SJCRH30 (cell line): ENCODE results near the gene SUSD4. TPM values are rescaled to one million over a fixed set of nuclear protein-coding genes. Genes with fewer than 3 reads are reported as not detected.

Experiments used
- DNase-seq, 2 experiments: peaks; one replicate each; pipeline ENCODE4 v3.0.0-alpha.2; 2015 to 2020
- H3K27ac ChIP-seq: fragments of 250-450 bp; sonication (Bioruptor Pico); 2 replicates; pipeline ENCODE4 v1.5.1; 2020; ENCODE audit warnings: mild to moderate bottlenecking, moderate library complexity
- H3K27me3 ChIP-seq: fragments of 250-450 bp; sonication (Bioruptor Pico); 2 replicates; pipeline ENCODE4 v1.5.1; 2020; ENCODE audit warnings: mild to moderate bottlenecking, moderate library complexity
- H3K36me3 ChIP-seq: fragments of 250-450 bp; sonication (Bioruptor Pico); 2 replicates; pipeline ENCODE4 v1.5.1; 2020; ENCODE audit warnings: mild to moderate bottlenecking, moderate library complexity
- H3K4me1 ChIP-seq: fragments of 250-450 bp; sonication (Bioruptor Pico); 2 replicates; pipeline ENCODE4 v1.5.1; 2020; ENCODE audit warnings: mild to moderate bottlenecking, moderate library complexity
- H3K4me3 ChIP-seq: fragments of 250-450 bp; sonication (Bioruptor Pico); 2 replicates; pipeline ENCODE4 v1.5.1; 2020; ENCODE audit warnings: mild to moderate bottlenecking, moderate library complexity
- H3K9me3 ChIP-seq: fragments of 250-450 bp; sonication (Bioruptor Pico); replicated peaks from 2 replicates; pipeline ENCODE4 v1.5.1; 2020; ENCODE audit warnings: mild to moderate bottlenecking, moderate library complexity
- total RNA-seq: library from RNA; depleted of rRNA; stranded (reverse); fragments of >200 nt; shearing (Covaris generic); gene quantifications from 2 replicates; pipeline ENCODE4 v1.2.3, GENCODE V29; 2014

Gene SUSD4
- total RNA-seq, 1 experiment from 2014 or later: 5.2 TPM

GRCh38 chr1:223209992-223210787 lies 153.8 kb downstream of the SUSD4 start:
- no peak for DNase-seq
- Histone ChIP-seq H3K4me3 (no peak overlapping the region), H3K36me3 (no peaks in the 10 kb centered on the region), H3K27ac (no peak overlapping the region; the same call in 1 of the 2 replicates), H3K27me3 (no peaks in the 10 kb centered on the region), H3K4me1 (peaks cover 37% of the 10 kb centered on the region), H3K9me3 (no peaks in the 10 kb centered on the region)

- no peaks in the 10 kb centered on the region for H3K9me3 ChIP-seq
- peak overlapping the region; percentile 46 for H3K4me3 ChIP-seq
- H3K27me3 ChIP-seq: no peaks in the 10 kb centered on the region
- peaks cover 37% of the 10 kb centered on the region for H3K4me1 ChIP-seq
- H3K36me3 ChIP-seq: no peaks in the 10 kb centered on the region
- peak overlapping the region; percentile 100 for H3K27ac ChIP-seq
- peak in 1 of 2 experiments; percentile 16 for DNase-seq
Measured at GRCh38 chr1:223209293-223209898, 154.6 kb downstream of the SUSD4 start.

DNA sequence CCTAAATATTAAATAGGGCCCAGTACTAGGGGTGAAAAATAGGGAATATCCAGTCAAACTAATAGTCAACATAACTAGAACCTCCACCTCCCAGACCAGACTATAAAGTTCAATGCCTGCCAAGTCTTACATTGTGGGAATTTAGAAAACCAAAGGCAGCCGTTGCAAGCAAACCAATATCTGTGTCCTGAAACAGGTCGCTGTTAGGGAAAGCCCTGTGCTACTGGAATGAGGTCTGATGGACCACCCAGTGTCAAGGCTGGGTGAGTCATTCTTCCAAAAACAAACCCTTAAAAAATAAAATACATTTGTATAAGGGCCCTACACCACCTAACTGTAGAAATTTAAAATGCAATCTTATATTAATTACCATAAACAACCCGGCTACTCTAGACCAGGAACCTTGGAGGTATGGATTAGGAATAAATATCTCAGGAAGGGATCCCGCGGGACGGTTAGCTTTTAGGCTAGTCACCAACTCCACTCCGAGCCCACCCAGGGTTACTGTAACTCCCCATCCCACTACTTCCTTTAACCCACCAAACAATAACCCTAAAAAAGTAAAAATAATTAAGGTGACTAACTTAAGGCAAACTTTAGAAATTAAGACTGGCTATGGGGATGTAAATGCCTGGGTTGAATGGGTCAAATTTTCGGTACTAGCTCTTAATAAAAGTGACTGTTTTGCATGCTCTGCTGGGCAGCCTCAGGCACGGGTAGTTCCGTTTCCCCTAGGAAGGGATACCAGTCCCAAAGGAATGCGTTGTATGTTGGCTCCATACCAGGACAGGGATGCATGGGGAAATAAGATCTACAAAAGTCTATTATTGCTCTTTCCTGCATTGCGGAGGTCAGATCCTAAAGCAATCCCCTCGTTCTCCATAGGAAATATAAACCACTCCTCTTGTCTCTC lies 155.6 kb downstream of the SUSD4 start:
- Histone ChIP-seq H3K36me3 (no peaks in the 10 kb centered on the region), H3K4me3 (peak overlapping the region; percentile 46), H3K27me3 (no peaks in the 10 kb centered on the region), H3K9me3 (no peaks in the 10 kb centered on the region), H3K27ac (peak overlapping the region; percentile 100), H3K4me1 (peaks cover 37% of the 10 kb centered on the region)
- peak; percentile 88 to 92 for DNase-seq

- Histone ChIP-seq H3K4me3 (peak overlapping the region; percentile 46), H3K27me3 (no peaks in the 10 kb centered on the region), H3K36me3 (no peaks in the 10 kb centered on the region), H3K9me3 (no peaks in the 10 kb centered on the region), H3K27ac (peak overlapping the region; percentile 100), H3K4me1 (peaks cover 37% of the 10 kb centered on the region)
- DNase-seq: peak; percentile 91 to 98
Measured at GRCh38 chr1:223207293-223208066, 156.5 kb downstream of the SUSD4 start.

DNA sequence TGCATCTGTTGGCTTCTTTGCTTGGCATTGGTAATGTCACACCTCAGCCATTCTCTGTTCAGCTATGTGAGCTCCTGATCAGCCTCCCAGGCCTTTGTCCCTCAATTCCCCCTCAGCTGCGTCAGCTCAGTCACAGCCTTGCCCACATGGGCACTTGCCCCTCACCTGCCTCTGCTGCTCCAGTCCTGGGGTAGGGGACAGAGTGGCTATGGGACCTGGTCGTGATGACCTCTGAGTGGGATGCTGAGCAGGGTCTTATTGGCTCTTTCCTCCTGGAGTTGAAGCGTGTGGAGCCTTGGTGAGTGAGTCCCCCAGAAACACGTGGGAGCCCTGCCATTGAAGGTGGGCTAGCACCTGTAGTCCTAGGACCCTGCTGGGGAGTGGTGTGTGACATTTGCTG lies 159.6 kb downstream of the SUSD4 start:
- peaks cover 22% of the 10 kb centered on the region for H3K4me1 ChIP-seq
- H3K27me3 ChIP-seq: no peaks in the 10 kb centered on the region
- no peak overlapping the region for H3K4me3 ChIP-seq
- H3K36me3 ChIP-seq: no peaks in the 10 kb centered on the region
- H3K9me3 ChIP-seq: no peaks in the 10 kb centered on the region
- no peak for DNase-seq
- no peak overlapping the region for H3K27ac ChIP-seq

DNA sequence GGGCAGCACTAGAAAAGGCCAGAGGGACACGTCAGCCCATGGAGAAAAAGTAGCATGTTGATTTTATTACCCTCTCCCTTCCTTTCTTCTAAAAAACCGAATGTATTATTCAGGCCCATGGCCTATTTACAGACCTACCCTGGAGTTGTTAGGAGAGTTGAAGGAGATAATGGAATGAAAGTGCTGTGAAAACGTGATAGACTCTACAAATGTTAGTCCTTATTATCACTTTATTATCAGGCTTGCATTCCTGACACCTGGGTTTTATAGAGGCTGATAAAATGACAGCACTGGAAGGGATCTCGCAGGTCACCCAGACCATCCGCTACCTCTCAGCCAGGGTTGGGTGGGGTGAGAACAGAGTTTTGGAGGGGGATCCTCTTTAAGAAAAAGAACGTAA lies 160.3 kb downstream of the SUSD4 start:
- Histone ChIP-seq H3K9me3 (no peaks in the 10 kb centered on the region), H3K27ac (no peak overlapping the region), H3K4me1 (peaks cover 16% of the 10 kb centered on the region), H3K4me3 (no peak overlapping the region), H3K36me3 (no peaks in the 10 kb centered on the region), H3K27me3 (no peaks in the 10 kb centered on the region)
- DNase-seq: no peak

DNA sequence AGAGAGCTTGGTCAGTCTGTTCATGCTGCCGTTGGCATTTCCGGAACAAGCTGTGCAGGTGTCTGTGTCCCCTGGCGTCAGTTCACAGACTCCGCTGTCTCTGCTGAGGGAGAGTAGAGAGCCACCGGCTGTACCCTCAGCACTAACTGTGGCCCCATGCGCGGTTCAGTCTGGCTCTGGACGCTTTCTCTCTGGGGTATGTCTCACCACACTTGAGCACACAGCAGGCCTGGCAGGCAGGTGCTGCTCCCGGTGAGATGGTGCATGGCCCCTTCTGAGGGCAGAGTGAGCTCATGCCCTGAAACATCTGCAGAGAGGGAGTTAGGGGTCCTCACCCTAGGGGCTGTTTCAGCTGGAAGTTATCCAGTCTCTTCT lies 161.0 kb downstream of the SUSD4 start:
- Histone ChIP-seq H3K27ac (no peak overlapping the region), H3K9me3 (no peaks in the 10 kb centered on the region), H3K36me3 (no peaks in the 10 kb centered on the region), H3K4me1 (peaks cover 15% of the 10 kb centered on the region), H3K27me3 (no peaks in the 10 kb centered on the region), H3K4me3 (no peak overlapping the region)
- DNase-seq: no peak

GRCh38 chr1:223202376-223203033 lies 161.5 kb downstream of the SUSD4 start:
- Histone ChIP-seq H3K4me1 (peaks cover 10% of the 10 kb centered on the region), H3K9me3 (no peaks in the 10 kb centered on the region), H3K27ac (no peak overlapping the region), H3K36me3 (no peaks in the 10 kb centered on the region), H3K27me3 (no peaks in the 10 kb centered on the region), H3K4me3 (no peak overlapping the region)
- DNase-seq: no peak

DNA sequence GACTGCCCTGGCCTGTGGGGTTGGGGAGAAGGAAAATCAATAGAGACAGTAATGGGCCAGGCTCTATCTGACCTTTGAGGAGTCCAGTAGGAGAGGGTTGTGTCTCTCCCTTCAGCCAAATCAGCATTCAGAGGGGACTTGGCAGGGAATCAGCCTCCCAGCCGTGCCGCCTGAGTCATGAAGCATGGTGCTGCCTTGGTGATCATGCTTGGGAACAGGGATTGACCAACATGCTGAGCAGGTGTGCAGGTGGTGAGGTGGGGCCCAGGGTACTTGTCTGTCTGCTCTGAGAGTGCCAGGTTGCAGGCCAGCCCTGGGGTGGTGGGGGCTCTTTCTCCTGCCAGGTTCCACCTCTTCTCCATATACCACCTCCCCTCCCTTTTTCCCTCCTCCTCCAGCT lies 162.0 kb downstream of the SUSD4 start:
- H3K4me3 ChIP-seq: no peak overlapping the region
- H3K9me3 ChIP-seq: no peaks in the 10 kb centered on the region
- DNase-seq: no peak
- H3K27ac ChIP-seq: no peak overlapping the region
- H3K4me1 ChIP-seq: peaks cover 5% of the 10 kb centered on the region
- no peaks in the 10 kb centered on the region for H3K36me3 ChIP-seq
- H3K27me3 ChIP-seq: no peaks in the 10 kb centered on the region

GRCh38 chr1:223200903-223201302 lies 163.1 kb downstream of the SUSD4 start:
- Histone ChIP-seq H3K27me3 (no peaks in the 10 kb centered on the region), H3K4me3 (no peak overlapping the region), H3K36me3 (no peaks in the 10 kb centered on the region), H3K4me1 (no peaks in the 10 kb centered on the region; the same call in 1 of the 2 replicates), H3K9me3 (no peaks in the 10 kb centered on the region), H3K27ac (no peak overlapping the region)
- no peak for DNase-seq

DNA sequence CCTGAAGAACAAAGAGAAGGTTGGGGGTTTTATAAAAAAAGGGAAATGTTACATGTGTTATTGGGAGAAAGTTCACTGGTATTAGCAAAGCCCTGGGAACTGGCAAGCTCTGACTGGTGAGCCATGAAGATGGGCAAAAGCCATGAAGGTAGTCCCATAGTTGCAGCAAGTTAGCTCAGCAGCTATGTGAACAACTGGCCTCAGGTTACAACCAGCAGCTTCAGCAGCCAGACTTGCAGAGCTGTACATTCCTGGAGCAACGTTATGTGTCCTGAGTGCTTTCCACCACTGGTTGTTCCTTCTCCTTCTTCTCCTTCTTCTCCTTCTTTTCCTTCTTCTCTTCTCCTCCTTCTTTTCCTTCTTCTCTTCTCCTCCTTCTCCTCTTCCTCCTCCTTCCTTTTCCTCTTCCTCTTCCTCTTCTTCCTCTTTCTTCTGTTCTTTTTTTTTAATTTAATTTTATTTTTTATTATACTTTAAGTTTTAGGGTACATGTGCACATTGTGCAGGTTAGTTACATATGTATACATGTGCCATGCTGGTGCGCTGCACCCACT lies 164.8 kb downstream of the SUSD4 start:
- Histone ChIP-seq H3K27me3 (no peaks in the 10 kb centered on the region), H3K9me3 (no peaks in the 10 kb centered on the region), H3K27ac (no peak overlapping the region), H3K4me1 (no peaks in the 10 kb centered on the region; the same call in 1 of the 2 replicates), H3K4me3 (no peak overlapping the region), H3K36me3 (no peaks in the 10 kb centered on the region)
- peak; percentile 23 to 47 for DNase-seq

GRCh38 chr1:223198628-223198965 lies 165.4 kb downstream of the SUSD4 start:
- H3K4me3 ChIP-seq: no peak overlapping the region
- no peaks in the 10 kb centered on the region for H3K9me3 ChIP-seq
- no peak overlapping the region for H3K27ac ChIP-seq
- H3K36me3 ChIP-seq: no peaks in the 10 kb centered on the region
- DNase-seq: no peak
- H3K27me3 ChIP-seq: no peaks in the 10 kb centered on the region
- H3K4me1 ChIP-seq: no peaks in the 10 kb centered on the region; the same call in 1 of the 2 replicates

- H3K9me3 ChIP-seq: no peaks in the 10 kb centered on the region
- no peak for DNase-seq
- H3K4me3 ChIP-seq: no peak overlapping the region
- no peaks in the 10 kb centered on the region; the same call in 1 of the 2 replicates for H3K4me1 ChIP-seq
- no peaks in the 10 kb centered on the region for H3K27me3 ChIP-seq
- H3K27ac ChIP-seq: no peak overlapping the region
- no peaks in the 10 kb centered on the region for H3K36me3 ChIP-seq
Measured at GRCh38 chr1:223197923-223198627, 165.9 kb downstream of the SUSD4 start.
